SK-N-SH (cell line): ENCODE measurements around the gene CARMIL3.

Experiments used
- CTCF ChIP-seq: fragments of 200-600 bp; sonication (generic); IDR thresholded peaks from 2 replicates; pipeline ENCODE4 v1.6.1; 2017; ENCODE audit warnings: antibody characterized with exemption, mild to moderate bottlenecking, moderate library complexity
- EP300 ChIP-seq, 2 experiments: IDR thresholded peaks; 2 replicates each; pipeline versions ENCODE4 v1.4.0 to v1.6.1; 2012; ENCODE audit warnings: borderline replicate concordance in 1 of 2, low read depth in 1 of 2, low read length in 1 of 2
- EZH2phosphoT487 ChIP-seq: fragments of 200-600 bp; sonication (generic); IDR thresholded peaks from 2 replicates; pipeline ENCODE4 v1.6.1; 2017; ENCODE audit warnings: low read depth, mixed run types, mild to moderate bottlenecking, antibody characterized with exemption, moderate library complexity, borderline replicate concordance
- GATA2 ChIP-seq: sonication (generic); formaldehyde crosslinking; IDR thresholded peaks from 2 replicates; pipeline ENCODE4 v1.5.0; 2020; ENCODE audit warnings: mild to moderate bottlenecking, missing genetic modification reagents
- JUND ChIP-seq: IDR thresholded peaks from 2 replicates; pipeline ENCODE4 v1.4.0; 2012
- MAX ChIP-seq: IDR thresholded peaks from 2 replicates; pipeline ENCODE4 v1.4.0; 2012; ENCODE audit warnings: low read depth
- POLR2AphosphoS5 ChIP-seq: IDR thresholded peaks from 2 replicates; pipeline ENCODE4 v1.6.1; 2012; ENCODE audit warnings: low read depth, low read length
- RCOR1 ChIP-seq: fragments of 150-350 bp; IDR thresholded peaks from 2 replicates; pipeline ENCODE4 v1.6.1; 2017; ENCODE audit warnings: antibody characterized with exemption, low read length
- SMC3 ChIP-seq: IDR thresholded peaks from 2 replicates; pipeline ENCODE4 v1.6.1; 2012; ENCODE audit warnings: low read depth, low read length, improper control_type of control experiment
- TAF1 ChIP-seq: IDR thresholded peaks from 2 replicates; pipeline ENCODE4 v1.6.1; 2012; ENCODE audit warnings: low read depth, mild to moderate bottlenecking, low read length, moderate library complexity, borderline replicate concordance

- no peak for TF ChIP-seq CTCF
- no peak for TF ChIP-seq MAX
- no peak for TF ChIP-seq POLR2AphosphoS5
- TF ChIP-seq EP300 (IDR thresholded peaks at IDR 0.05; ENCODE audit: borderline replicate concordance in 1 of 2, low read depth in 1 of 2, low read length in 1 of 2), result no peak
- no peak for TF ChIP-seq RCOR1
- no peak for TF ChIP-seq EZH2phosphoT487
- no peak for TF ChIP-seq TAF1
- no peak for TF ChIP-seq JUND
- no peak for TF ChIP-seq GATA2 (CRISPR knock-in tag)
- TF ChIP-seq SMC3, result no peak
These were observed 30.7 kb downstream of the CARMIL3 start for GRCh38 chr14:24082411-24083080.
